Suprapubic skin (tissue), 4 donors: ENCODE data around the gene FOXC1.

Source experiments
- CTCF ChIP-seq, 2 donors: fragments of 200-600 bp in 1 of 2; fragments of 450-650 bp in 1 of 2; sonication (generic) in 1 of 2; IDR thresholded peaks; one replicate each; pipeline ENCODE4 v1.5.1; 2016 to 2019; ENCODE audit warnings: antibody characterized with exemption in 2 of 2, mild to moderate bottlenecking in 1 of 2, moderate library complexity in 1 of 2
- POLR2A ChIP-seq, 2 donors: fragments of 450-650 bp; IDR thresholded peaks; one replicate each; pipeline ENCODE4 v1.6.1; 2017; ENCODE audit warnings: antibody characterized with exemption in 2 of 2, mild to moderate bottlenecking in 2 of 2, moderate library complexity in 2 of 2
- POLR2AphosphoS5 ChIP-seq, 3 donors: sonication (generic); formaldehyde crosslinking; IDR thresholded peaks; one replicate each; pipeline ENCODE4 v1.6.1; 2017; ENCODE audit warnings: antibody characterized with exemption in 3 of 3

DNA sequence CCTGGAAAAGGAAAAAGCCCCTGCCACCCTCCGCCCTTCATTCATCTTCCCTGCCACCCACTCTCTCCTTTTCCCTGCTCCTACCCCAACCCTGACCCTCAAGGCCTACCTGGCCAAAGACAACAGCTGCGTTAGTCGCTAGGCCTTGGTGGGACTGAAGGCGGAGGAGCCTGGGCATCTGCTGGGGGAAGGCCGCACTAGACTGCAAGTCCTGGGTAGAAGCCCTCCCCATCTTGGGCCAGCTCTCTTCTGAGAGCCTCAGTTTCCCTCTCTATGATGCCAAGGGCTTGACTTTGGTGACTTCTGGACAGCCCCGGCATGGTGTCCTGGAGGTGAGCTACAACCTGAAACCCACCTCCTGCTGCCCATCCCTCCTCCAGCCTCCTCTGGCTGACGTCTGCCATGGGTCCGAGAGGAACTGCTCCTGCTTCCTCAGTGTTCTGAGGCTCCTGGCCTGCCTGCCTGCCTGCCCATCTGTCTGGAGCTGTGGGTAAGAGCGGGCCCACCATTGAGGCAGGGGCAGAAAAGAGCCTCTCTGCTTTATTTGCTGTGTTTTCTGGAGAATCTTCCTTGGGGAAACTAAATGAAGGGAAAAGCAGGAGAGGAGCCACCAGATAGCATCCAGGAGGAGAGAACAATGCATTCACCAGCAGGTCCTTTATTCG, 7.5 kb upstream of the FOXC1 start:
- TF ChIP-seq POLR2A (IDR thresholded peaks at IDR 0.05) = no peak
- no peak for TF ChIP-seq POLR2AphosphoS5 (IDR thresholded peaks at IDR 0.05)
- TF ChIP-seq CTCF (IDR thresholded peaks at IDR 0.05) = no peak
